Measurements from ENCODE around the gene MAP3K19.
"Not testable (repeated sequence)": the region's sequence is repeated elsewhere in the genome, so short reads cannot be mapped to it uniquely, and the experiment has no call there.

Gene MAP3K19

GRCh38 chr2:135052042-135052876 is 5.0 kb upstream of the MAP3K19 start, which contains the start of gene RAB3GAP1:
TSS of gene RAB3GAP1 (plus strand) at chr2:135052292. CDS start at chr2:135052308, 16 bp downstream.
- DNase-seq (ENCODE audit: extremely low read depth in 1 of 2, low read depth in 1 of 2) = peak; percentile 84 to 94

- DNase-seq (ENCODE audit: extremely low read depth in 1 of 2, low read depth in 1 of 2) = no peak
Measured at GRCh38 chr2:135050684-135051083, 3.4 kb upstream of the MAP3K19 start.

GRCh38 chr2:135050132-135050531 is 2.9 kb upstream of the MAP3K19 start:
- no peak for DNase-seq (ENCODE audit: extremely low read depth in 1 of 2, low read depth in 1 of 2)

GRCh38 chr2:135048122-135048521 is 875 bp upstream of the MAP3K19 start:
- DNase-seq (ENCODE audit: extremely low read depth in 1 of 2, low read depth in 1 of 2) = no peak

GRCh38 chr2:135043345-135043744 is 3.9 kb downstream of the MAP3K19 start:
- no peak for DNase-seq (ENCODE audit: extremely low read depth in 1 of 2, low read depth in 1 of 2)

- no peak for DNase-seq (ENCODE audit: extremely low read depth in 1 of 2, low read depth in 1 of 2)
Measured at GRCh38 chr2:135037831-135038230, 9.4 kb downstream of the MAP3K19 start.

GRCh38 chr2:135033216-135033615 is 14.0 kb downstream of the MAP3K19 start:
- DNase-seq (ENCODE audit: extremely low read depth in 1 of 2, low read depth in 1 of 2) = not testable (repeated sequence)

GRCh38 chr2:135030826-135031225 is 16.4 kb downstream of the MAP3K19 start:
- no peak for DNase-seq (ENCODE audit: extremely low read depth in 1 of 2, low read depth in 1 of 2)

GRCh38 chr2:135029481-135030134 is 17.6 kb downstream of the MAP3K19 start:
- DNase-seq (ENCODE audit: extremely low read depth in 1 of 2, low read depth in 1 of 2) = no peak

- no peak for DNase-seq (ENCODE audit: extremely low read depth in 1 of 2, low read depth in 1 of 2)
Measured at GRCh38 chr2:135023886-135024485, 23.3 kb downstream of the MAP3K19 start.

- DNase-seq (ENCODE audit: extremely low read depth in 1 of 2, low read depth in 1 of 2) = no peak
Measured at GRCh38 chr2:135022952-135023880, 24.0 kb downstream of the MAP3K19 start.

GRCh38 chr2:135021618-135022017 is 25.6 kb downstream of the MAP3K19 start:
- no peak for DNase-seq (ENCODE audit: extremely low read depth in 1 of 2, low read depth in 1 of 2)

GRCh38 chr2:135011633-135012032 is 35.6 kb downstream of the MAP3K19 start:
- no peak for DNase-seq (ENCODE audit: extremely low read depth in 1 of 2, low read depth in 1 of 2)

- DNase-seq (ENCODE audit: extremely low read depth in 1 of 2, low read depth in 1 of 2) = no peak
Measured at GRCh38 chr2:135010200-135010942, 36.9 kb downstream of the MAP3K19 start.

GRCh38 chr2:135009339-135009738 is 37.9 kb downstream of the MAP3K19 start:
- DNase-seq (ENCODE audit: extremely low read depth in 1 of 2, low read depth in 1 of 2) = no peak

- no peak for DNase-seq (ENCODE audit: extremely low read depth in 1 of 2, low read depth in 1 of 2)
Measured at GRCh38 chr2:135005753-135006152, 41.5 kb downstream of the MAP3K19 start.

- peak; percentile 47 to 56 for DNase-seq (ENCODE audit: extremely low read depth in 1 of 2, low read depth in 1 of 2)
Measured at GRCh38 chr2:135004005-135004746, 43.1 kb downstream of the MAP3K19 start.

GRCh38 chr2:135002836-135003235 is 44.4 kb downstream of the MAP3K19 start:
- no peak for DNase-seq (ENCODE audit: extremely low read depth in 1 of 2, low read depth in 1 of 2)

- no peak for DNase-seq (ENCODE audit: extremely low read depth in 1 of 2, low read depth in 1 of 2)
Measured at GRCh38 chr2:134999521-134999920, 47.7 kb downstream of the MAP3K19 start.
